ENCODE data around the gene DHRS7B.
"Not testable (repeated sequence)": the region's sequence is repeated elsewhere in the genome, so short reads cannot be mapped to it uniquely, and the experiment has no call there.

- not testable (repeated sequence) for TF ChIP-seq POLR2A, CTCF (IDR thresholded peaks at IDR 0.05)
Observed at GRCh38 chr17:21142065-21142464, 15.3 kb downstream of the DHRS7B start.

All from heart left ventricle (tissue), 13 donors.